Activated CD8-positive, alpha-beta memory T cell treated with anti-CD3 and anti-CD28 coated beads for 1 hour (primary cell): ENCODE results near the gene PTPRE.
A peak's percentile ranks its signal among the peaks of the same experiment; 100 is the strongest.

Experiments used
- DNase-seq, 2 donors: peaks; one replicate each; pipeline ENCODE4 v3.0.0-alpha.2; 2020; ENCODE audit warnings: low read depth in 1 of 2; ENCODE audit errors: extremely low read depth in 1 of 2

The PTPRE gene

GRCh38 chr10:128017822-128018221 is 110.9 kb downstream of the PTPRE start:
- DNase-seq: no peak

GRCh38 chr10:128018236-128018635 is 111.3 kb downstream of the PTPRE start:
- DNase-seq: no peak

GRCh38 chr10:128018691-128019090 is 111.8 kb downstream of the PTPRE start:
- no peak for DNase-seq

- no peak for DNase-seq
These were observed 115.6 kb downstream of the PTPRE start for GRCh38 chr10:128022261-128023196.

GRCh38 chr10:128024426-128024825 is 117.5 kb downstream of the PTPRE start:
- DNase-seq: no peak

GRCh38 chr10:128025437-128025836 is 118.5 kb downstream of the PTPRE start:
- no peak for DNase-seq

GRCh38 chr10:128025951-128026350 is 119.0 kb downstream of the PTPRE start:
- no peak for DNase-seq

GRCh38 chr10:128026615-128027300 is 119.9 kb downstream of the PTPRE start:
- DNase-seq: no peak

- DNase-seq: no peak
These were observed 120.4 kb downstream of the PTPRE start for GRCh38 chr10:128027306-128027705.

GRCh38 chr10:128027822-128028507 is 121.1 kb downstream of the PTPRE start:
- DNase-seq: no peak

- DNase-seq: no peak
These were observed 121.8 kb downstream of the PTPRE start for GRCh38 chr10:128028508-128029289.

- no peak for DNase-seq
These were observed 122.4 kb downstream of the PTPRE start for GRCh38 chr10:128029290-128029651.

- no peak for DNase-seq
These were observed 122.9 kb downstream of the PTPRE start for GRCh38 chr10:128029731-128030369.

- DNase-seq: no peak
These were observed 123.7 kb downstream of the PTPRE start for GRCh38 chr10:128030498-128031072.

GRCh38 chr10:128031216-128031615 is 124.3 kb downstream of the PTPRE start:
- no peak for DNase-seq

- no peak for DNase-seq
These were observed 125.6 kb downstream of the PTPRE start for GRCh38 chr10:128032466-128032865.

GRCh38 chr10:128035557-128035973 is 128.7 kb downstream of the PTPRE start:
- DNase-seq: peak; percentile 8 to 48

GRCh38 chr10:128036011-128036615 is 129.2 kb downstream of the PTPRE start:
- no peak for DNase-seq

GRCh38 chr10:128036746-128037543 is 130.0 kb downstream of the PTPRE start:
- DNase-seq: no peak
